ENCODE data around the gene GLCE.
"Not testable (repeated sequence)": the region's sequence is repeated elsewhere in the genome, so short reads cannot be mapped to it uniquely, and the experiment has no call there.

Gene GLCE

GRCh38 chr15:69150336-69150735 lies 10.1 kb upstream of the GLCE start:
- Mint-ChIP-seq H3K27me3 (ENCODE audit: low read depth) (peaks cover 24% of the 10 kb centered on the region), H3K36me3 (ENCODE audit: low read depth) (no peaks in the 10 kb centered on the region), H3K9me3 (no peaks in the 10 kb centered on the region), H3K27ac (no peak overlapping the region), H3K4me1 (peaks cover 14% of the 10 kb centered on the region), H3K4me3 (no peak overlapping the region)
- no peak for TF ChIP-seq CTCF (IDR thresholded peaks at IDR 0.05; ENCODE audit: unreplicated experiment in 3 of 3)

- Mint-ChIP-seq H3K27me3 (ENCODE audit: low read depth) (peaks cover 24% of the 10 kb centered on the region), H3K4me3 (no peak overlapping the region), H3K9me3 (no peaks in the 10 kb centered on the region), H3K36me3 (ENCODE audit: low read depth) (no peaks in the 10 kb centered on the region), H3K27ac (no peak overlapping the region), H3K4me1 (peaks cover 9% of the 10 kb centered on the region)
- no peak for TF ChIP-seq CTCF (IDR thresholded peaks at IDR 0.05; ENCODE audit: unreplicated experiment in 3 of 3)
These were observed 9.6 kb upstream of the GLCE start for GRCh38 chr15:69150841-69151240.

GRCh38 chr15:69153046-69153445 lies 7.4 kb upstream of the GLCE start:
- no peak for TF ChIP-seq CTCF (IDR thresholded peaks at IDR 0.05; ENCODE audit: unreplicated experiment in 3 of 3)
- Mint-ChIP-seq H3K4me1 (peaks cover 6% of the 10 kb centered on the region), H3K27me3 (ENCODE audit: low read depth) (peaks cover 19% of the 10 kb centered on the region), H3K9me3 (no peaks in the 10 kb centered on the region), H3K4me3 (no peak overlapping the region), H3K27ac (no peak overlapping the region), H3K36me3 (ENCODE audit: low read depth) (no peaks in the 10 kb centered on the region)

GRCh38 chr15:69153587-69153986 lies 6.8 kb upstream of the GLCE start:
- H3K4me3 Mint-ChIP-seq; H3K36me3 Mint-ChIP-seq (ENCODE audit: low read depth); H3K27ac Mint-ChIP-seq; H3K4me1 Mint-ChIP-seq; H3K9me3 Mint-ChIP-seq: not testable (repeated sequence)
- H3K27me3 Mint-ChIP-seq (ENCODE audit: low read depth) = peaks cover 15% of the 10 kb centered on the region

GRCh38 chr15:69154078-69154477 lies 6.4 kb upstream of the GLCE start:
- no peak for TF ChIP-seq CTCF (IDR thresholded peaks at IDR 0.05; ENCODE audit: unreplicated experiment in 3 of 3)
- H3K9me3 Mint-ChIP-seq = no peaks in the 10 kb centered on the region
- no peak overlapping the region for H3K27ac Mint-ChIP-seq
- H3K4me3 Mint-ChIP-seq = no peak overlapping the region
- H3K4me1 Mint-ChIP-seq = peaks cover 6% of the 10 kb centered on the region
- H3K36me3 Mint-ChIP-seq (ENCODE audit: low read depth) = no peaks in the 10 kb centered on the region
- peaks cover 15% of the 10 kb centered on the region for H3K27me3 Mint-ChIP-seq (ENCODE audit: low read depth)

- no peak for TF ChIP-seq CTCF (IDR thresholded peaks at IDR 0.05; ENCODE audit: unreplicated experiment in 3 of 3)
- Mint-ChIP-seq H3K27ac (no peak overlapping the region), H3K36me3 (ENCODE audit: low read depth) (no peaks in the 10 kb centered on the region), H3K4me3 (no peak overlapping the region), H3K27me3 (ENCODE audit: low read depth) (peaks cover 14% of the 10 kb centered on the region), H3K4me1 (peaks cover 6% of the 10 kb centered on the region), H3K9me3 (no peaks in the 10 kb centered on the region)
These were observed 5.8 kb upstream of the GLCE start for GRCh38 chr15:69154684-69155083.
